ENCODE data around the gene GOLPH3. TPM values are rescaled to one million over a fixed set of nuclear protein-coding genes. Genes with fewer than 3 reads are reported as not detected.
A peak's percentile ranks its signal among the peaks of the same experiment; 100 is the strongest.
"Not testable (repeated sequence)": the region's sequence is repeated elsewhere in the genome, so short reads cannot be mapped to it uniquely, and the experiment has no call there.

Gene GOLPH3
- total RNA-seq, 1 donor from 2014 or later, result 154 TPM

GRCh38 chr5:32135086-32135485 lies 39.0 kb downstream of the GOLPH3 start:
- DNase-seq (ENCODE audit: low spot score), result no peak

GRCh38 chr5:32132757-32133156 lies 41.4 kb downstream of the GOLPH3 start:
- DNase-seq (ENCODE audit: low spot score), result no peak

- no peak for DNase-seq (ENCODE audit: low spot score)
Observed at GRCh38 chr5:32131604-32132003, 42.5 kb downstream of the GOLPH3 start.

- DNase-seq (ENCODE audit: low spot score), result no peak
Observed at GRCh38 chr5:32130865-32131264, 43.3 kb downstream of the GOLPH3 start.

GRCh38 chr5:32129074-32129598 lies 45.0 kb downstream of the GOLPH3 start:
- no peak for DNase-seq (ENCODE audit: low spot score)

GRCh38 chr5:32127711-32128110 lies 46.4 kb downstream of the GOLPH3 start:
- DNase-seq (ENCODE audit: low spot score), result no peak

- DNase-seq (ENCODE audit: low spot score), result no peak
Observed at GRCh38 chr5:32126691-32127090, 47.4 kb downstream of the GOLPH3 start.

- no peak for DNase-seq (ENCODE audit: low spot score)
Observed at GRCh38 chr5:32123889-32124676, 50.0 kb downstream of the GOLPH3 start.

- DNase-seq (ENCODE audit: low spot score), result no peak
Observed at GRCh38 chr5:32123058-32123805, 50.9 kb downstream of the GOLPH3 start.

GRCh38 chr5:32118922-32119321 lies 55.2 kb downstream of the GOLPH3 start:
- not testable (repeated sequence) for DNase-seq (ENCODE audit: low spot score)

- no peak for DNase-seq (ENCODE audit: low spot score)
Observed at GRCh38 chr5:32116574-32117313, 57.4 kb downstream of the GOLPH3 start.

- no peak for DNase-seq (ENCODE audit: low spot score)
Observed at GRCh38 chr5:32115985-32116384, 58.1 kb downstream of the GOLPH3 start.

- DNase-seq (ENCODE audit: low spot score), result no peak
Observed at GRCh38 chr5:32110111-32110696, 63.9 kb downstream of the GOLPH3 start.

GRCh38 chr5:32109236-32109635 lies 64.9 kb downstream of the GOLPH3 start:
- no peak for DNase-seq (ENCODE audit: low spot score)

GRCh38 chr5:32108167-32108566 lies 66.0 kb downstream of the GOLPH3 start:
- no peak for DNase-seq (ENCODE audit: low spot score)

GRCh38 chr5:32107291-32107690 lies 66.8 kb downstream of the GOLPH3 start:
- no peak for DNase-seq (ENCODE audit: low spot score)

GRCh38 chr5:32103521-32103920 lies 70.6 kb downstream of the GOLPH3 start:
- DNase-seq (ENCODE audit: low spot score), result no peak

GRCh38 chr5:32102254-32102986 lies 71.7 kb downstream of the GOLPH3 start:
- DNase-seq (ENCODE audit: low spot score), result no peak

GRCh38 chr5:32100691-32101302 lies 73.3 kb downstream of the GOLPH3 start:
- DNase-seq (ENCODE audit: low spot score), result no peak

- peak; percentile 33 for DNase-seq (ENCODE audit: low spot score)
Observed at GRCh38 chr5:32100230-32100629, 73.9 kb downstream of the GOLPH3 start.

Data from mucosa of gallbladder (tissue), 1 donor.